GM12891 (cell line): Measurements from ENCODE around the gene ENOX1.

Experiments
- POLR2A ChIP-seq: IDR thresholded peaks from 2 replicates; pipeline ENCODE4 v1.6.1; 2011; ENCODE audit warnings: low read depth, low read length, control low read depth
- SPI1 ChIP-seq: IDR thresholded peaks from 2 replicates; pipeline ENCODE4 v1.6.1; 2011; ENCODE audit warnings: low read depth, low read length, control low read depth
- TAF1 ChIP-seq: IDR thresholded peaks from 2 replicates; pipeline ENCODE4 v1.6.1; 2011; ENCODE audit warnings: low read depth, low read length, control low read depth

GRCh38 chr13:43614063-43614462, 172.7 kb downstream of the ENOX1 start:
- TF ChIP-seq POLR2A (no peak), SPI1 (no peak), TAF1 (no peak)
